SK-N-SH treated with all-trans-retinoic acid at 6 μM for 48 hours (cell line): ENCODE results near the gene STARD3.

ENCODE experiments used
- ATAC-seq: fragments of 200-7000 bp; cut with Tn5 transposase; 3 replicates; pipeline ENCODE4 v1.9.1; 2020; ENCODE audit warnings: mild to moderate bottlenecking, moderate library complexity
- ARNTL ChIP-seq: fragments of 450-650 bp; formaldehyde crosslinking; IDR thresholded peaks from 2 replicates; pipeline ENCODE4 v1.5.0; 2020; ENCODE audit warnings: low read depth, mild to moderate bottlenecking, moderate library complexity, borderline replicate concordance
- BACH2 ChIP-seq: fragments of 250-450 bp; sonication (Bioruptor Pico); IDR thresholded peaks from 2 replicates; pipeline ENCODE4 v1.9.0; 2021; ENCODE audit warnings: mild to moderate bottlenecking, borderline replicate concordance
- CSDC2 ChIP-seq: fragments of 250-450 bp; sonication (Bioruptor Pico); IDR thresholded peaks from 2 replicates; pipeline ENCODE4 v1.5.0; 2020; ENCODE audit warnings: mild to moderate bottlenecking, moderate library complexity
- ESRRG ChIP-seq: fragments of 250-450 bp; sonication (Bioruptor Pico); IDR thresholded peaks from 2 replicates; pipeline ENCODE4 v1.6.1; 2021; ENCODE audit warnings: mild to moderate bottlenecking
- GLIS3 ChIP-seq: fragments of 250-450 bp; sonication (Bioruptor Pico); IDR thresholded peaks from 2 replicates; pipeline ENCODE4 v1.5.0; 2020; ENCODE audit warnings: mild to moderate bottlenecking, moderate library complexity
- OSR1 ChIP-seq: fragments of 250-450 bp; sonication (Bioruptor Pico); IDR thresholded peaks from 2 replicates; pipeline ENCODE4 v1.8.0; 2022; ENCODE audit warnings: moderate library complexity, mild to moderate bottlenecking, inconsistent platforms
- RARB ChIP-seq: fragments of 250-450 bp; sonication (Bioruptor Pico); IDR thresholded peaks from 2 replicates; pipeline ENCODE4 v1.8.0; 2021; ENCODE audit warnings: mild to moderate bottlenecking, moderate library complexity
- SNAI2 ChIP-seq: fragments of 250-450 bp; sonication (Bioruptor Pico); IDR thresholded peaks from 2 replicates; pipeline ENCODE4 v1.5.0; 2020; ENCODE audit warnings: mild to moderate bottlenecking, moderate library complexity
- TCF4 ChIP-seq: fragments of 250-450 bp; sonication (Bioruptor Pico); IDR thresholded peaks from 2 replicates; pipeline ENCODE4 v1.8.0; 2021; ENCODE audit warnings: mild to moderate bottlenecking, moderate library complexity, borderline replicate concordance
- ZC3H10 ChIP-seq: fragments of 250-450 bp; sonication (Bioruptor Pico); IDR thresholded peaks from 2 replicates; pipeline ENCODE4 v1.5.1; 2021; ENCODE audit warnings: mild to moderate bottlenecking, moderate library complexity
- ZFP3 ChIP-seq: fragments of 250-450 bp; sonication (Bioruptor Pico); IDR thresholded peaks from 2 replicates; pipeline ENCODE4 v1.5.0; 2020; ENCODE audit warnings: mild to moderate bottlenecking, moderate library complexity
- ZFP30 ChIP-seq: fragments of 450-650 bp; formaldehyde crosslinking; IDR thresholded peaks from 2 replicates; pipeline ENCODE4 v1.5.0; 2022; ENCODE audit warnings: mild to moderate bottlenecking, moderate library complexity
- ZNF565 ChIP-seq: fragments of 450-650 bp; formaldehyde crosslinking; conservative IDR thresholded peaks from 2 replicates; pipeline ENCODE4 v1.5.0; 2020; ENCODE audit warnings: low read depth, mild to moderate bottlenecking, moderate library complexity
- ZNF70 ChIP-seq: fragments of 450-650 bp; formaldehyde crosslinking; IDR thresholded peaks from 2 replicates; pipeline ENCODE4 v1.5.0; 2020; ENCODE audit warnings: mild to moderate bottlenecking, moderate library complexity
- ZNF8 ChIP-seq: fragments of 450-650 bp; formaldehyde crosslinking; IDR thresholded peaks from 2 replicates; pipeline ENCODE4 v1.5.0; 2020; ENCODE audit warnings: mild to moderate bottlenecking, moderate library complexity
- TF ChIP-seq, protein P1 (sequence below): fragments of 250-450 bp; sonication (Bioruptor Pico); IDR thresholded peaks from 2 replicates; pipeline ENCODE4 v1.5.0; 2020; ENCODE audit warnings: mild to moderate bottlenecking, moderate library complexity
- TF ChIP-seq, protein P2 (sequence below): fragments of 250-450 bp; sonication (Bioruptor Pico); IDR thresholded peaks from 2 replicates; pipeline ENCODE4 v1.5.1; 2020; ENCODE audit warnings: low read depth, mild to moderate bottlenecking, moderate library complexity
- TF ChIP-seq, protein P3 (sequence below): fragments of 250-450 bp; sonication (Bioruptor Pico); IDR thresholded peaks from 2 replicates; pipeline ENCODE4 v1.5.1; 2021; ENCODE audit warnings: mild to moderate bottlenecking, moderate library complexity
- TF ChIP-seq, protein P4 (sequence below): fragments of 250-450 bp; sonication (Bioruptor Pico); IDR thresholded peaks from 2 replicates; pipeline ENCODE4 v1.8.0; 2021; ENCODE audit warnings: low read depth, mild to moderate bottlenecking, moderate library complexity, borderline replicate concordance

The STARD3 gene

DNA sequence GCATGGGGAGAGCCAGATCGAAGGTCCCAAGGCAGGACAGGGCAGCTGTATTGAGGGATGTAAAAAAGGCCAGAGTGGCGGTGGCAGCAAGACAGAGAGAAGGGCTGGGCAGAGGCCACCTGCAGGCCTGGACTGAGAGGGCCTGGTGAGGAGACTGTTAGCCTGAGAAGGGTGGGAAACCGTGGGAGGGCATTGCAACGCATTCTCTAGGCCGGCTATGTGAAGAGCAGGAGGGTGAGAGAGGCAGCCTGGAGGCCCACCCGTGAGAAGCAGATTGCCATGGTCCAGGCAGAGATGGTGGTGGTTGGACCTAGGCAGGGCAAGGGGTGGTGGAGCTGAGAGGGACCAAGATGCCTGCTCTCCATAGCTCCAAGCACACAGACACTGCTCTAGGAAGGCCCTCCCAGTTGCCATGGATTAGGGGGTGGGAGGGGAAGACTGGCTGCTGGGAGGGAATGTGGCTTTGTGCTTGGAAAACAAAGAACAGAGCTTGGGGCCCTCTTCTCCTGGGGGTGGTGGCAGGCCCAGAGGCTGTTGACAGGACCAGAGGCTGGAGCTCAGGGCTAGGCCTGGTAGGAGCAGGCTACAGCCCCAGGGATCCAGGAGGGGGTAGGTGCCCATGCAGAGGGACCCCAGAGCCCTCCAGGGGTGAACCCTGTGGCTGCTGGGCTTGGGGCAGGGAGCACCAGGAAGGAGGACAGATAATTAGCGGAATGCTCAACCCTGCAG lies 15.8 kb downstream of the STARD3 start (continued):
- TF ChIP-seq, protein P1, sequence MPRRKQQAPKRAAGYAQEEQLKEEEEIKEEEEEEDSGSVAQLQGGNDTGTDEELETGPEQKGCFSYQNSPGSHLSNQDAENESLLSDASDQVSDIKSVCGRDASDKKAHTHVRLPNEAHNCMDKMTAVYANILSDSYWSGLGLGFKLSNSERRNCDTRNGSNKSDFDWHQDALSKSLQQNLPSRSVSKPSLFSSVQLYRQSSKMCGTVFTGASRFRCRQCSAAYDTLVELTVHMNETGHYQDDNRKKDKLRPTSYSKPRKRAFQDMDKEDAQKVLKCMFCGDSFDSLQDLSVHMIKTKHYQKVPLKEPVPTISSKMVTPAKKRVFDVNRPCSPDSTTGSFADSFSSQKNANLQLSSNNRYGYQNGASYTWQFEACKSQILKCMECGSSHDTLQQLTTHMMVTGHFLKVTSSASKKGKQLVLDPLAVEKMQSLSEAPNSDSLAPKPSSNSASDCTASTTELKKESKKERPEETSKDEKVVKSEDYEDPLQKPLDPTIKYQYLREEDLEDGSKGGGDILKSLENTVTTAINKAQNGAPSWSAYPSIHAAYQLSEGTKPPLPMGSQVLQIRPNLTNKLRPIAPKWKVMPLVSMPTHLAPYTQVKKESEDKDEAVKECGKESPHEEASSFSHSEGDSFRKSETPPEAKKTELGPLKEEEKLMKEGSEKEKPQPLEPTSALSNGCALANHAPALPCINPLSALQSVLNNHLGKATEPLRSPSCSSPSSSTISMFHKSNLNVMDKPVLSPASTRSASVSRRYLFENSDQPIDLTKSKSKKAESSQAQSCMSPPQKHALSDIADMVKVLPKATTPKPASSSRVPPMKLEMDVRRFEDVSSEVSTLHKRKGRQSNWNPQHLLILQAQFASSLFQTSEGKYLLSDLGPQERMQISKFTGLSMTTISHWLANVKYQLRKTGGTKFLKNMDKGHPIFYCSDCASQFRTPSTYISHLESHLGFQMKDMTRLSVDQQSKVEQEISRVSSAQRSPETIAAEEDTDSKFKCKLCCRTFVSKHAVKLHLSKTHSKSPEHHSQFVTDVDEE (CRISPR knock-in tag), result no peak
- TF ChIP-seq ESRRG (no peak), ZNF565 (CRISPR knock-in tag) (no peak)

DNA sequence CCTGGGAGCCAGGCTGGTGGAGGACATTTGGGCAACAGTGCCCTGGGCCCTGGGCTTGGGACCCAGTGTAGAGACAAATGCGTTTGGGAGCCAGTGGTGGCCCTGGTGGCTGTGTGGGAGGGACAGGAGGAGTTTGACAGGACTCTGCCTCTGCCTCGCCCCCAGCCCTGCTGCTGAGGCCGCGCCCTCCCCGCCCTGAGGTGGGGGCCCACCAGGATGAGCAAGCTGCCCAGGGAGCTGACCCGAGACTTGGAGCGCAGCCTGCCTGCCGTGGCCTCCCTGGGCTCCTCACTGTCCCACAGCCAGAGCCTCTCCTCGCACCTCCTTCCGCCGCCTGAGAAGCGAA lies 16.3 kb downstream of the STARD3 start:
- no peak for ATAC-seq
- TF ChIP-seq ARNTL (CRISPR knock-in tag) (no peak), GLIS3 (CRISPR knock-in tag) (no peak), ZFP30 (CRISPR knock-in tag) (no peak)
- TF ChIP-seq, protein P2, sequence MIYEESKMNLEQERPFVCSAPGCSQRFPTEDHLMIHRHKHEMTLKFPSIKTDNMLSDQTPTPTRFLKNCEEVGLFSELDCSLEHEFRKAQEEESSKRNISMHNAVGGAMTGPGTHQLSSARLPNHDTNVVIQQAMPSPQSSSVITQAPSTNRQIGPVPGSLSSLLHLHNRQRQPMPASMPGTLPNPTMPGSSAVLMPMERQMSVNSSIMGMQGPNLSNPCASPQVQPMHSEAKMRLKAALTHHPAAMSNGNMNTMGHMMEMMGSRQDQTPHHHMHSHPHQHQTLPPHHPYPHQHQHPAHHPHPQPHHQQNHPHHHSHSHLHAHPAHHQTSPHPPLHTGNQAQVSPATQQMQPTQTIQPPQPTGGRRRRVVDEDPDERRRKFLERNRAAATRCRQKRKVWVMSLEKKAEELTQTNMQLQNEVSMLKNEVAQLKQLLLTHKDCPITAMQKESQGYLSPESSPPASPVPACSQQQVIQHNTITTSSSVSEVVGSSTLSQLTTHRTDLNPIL (CRISPR knock-in tag), result no peak
- TF ChIP-seq, all 23 proteins: peak for 0

DNA sequence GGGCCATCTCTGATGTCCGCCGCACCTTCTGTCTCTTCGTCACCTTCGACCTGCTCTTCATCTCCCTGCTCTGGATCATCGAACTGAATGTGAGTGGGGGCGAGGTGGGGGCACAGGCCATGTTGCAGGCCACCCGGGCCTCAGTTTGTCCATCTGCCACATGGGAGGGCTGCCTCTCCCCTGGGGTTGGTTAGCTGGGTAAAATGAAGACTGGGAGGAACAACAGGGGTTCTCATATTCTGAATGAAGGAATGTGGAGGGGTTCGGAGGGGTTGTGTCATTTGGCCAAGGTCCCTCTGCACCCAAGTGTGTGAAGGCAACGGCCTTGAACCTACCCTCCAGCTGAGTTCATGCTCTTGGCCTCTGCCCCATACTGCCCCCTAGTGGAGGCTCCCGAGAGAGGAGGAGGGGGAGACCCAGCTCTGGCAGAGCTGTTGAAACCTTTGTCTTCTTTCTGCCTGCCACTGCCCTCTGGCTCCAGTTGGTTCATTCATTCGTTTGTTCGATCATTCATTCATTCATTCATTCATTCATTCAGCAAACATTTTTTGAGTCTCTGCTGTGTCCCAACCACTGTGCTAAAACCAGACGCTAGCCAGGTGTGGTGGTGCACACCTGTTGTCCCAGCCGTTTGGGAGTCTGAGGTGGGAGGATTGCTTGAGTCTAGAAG lies 16.9 kb downstream of the STARD3 start:
- ATAC-seq, result peak; percentile 82
- TF ChIP-seq ZNF70 (CRISPR knock-in tag) (no peak), ESRRG (no peak), CSDC2 (CRISPR knock-in tag) (no peak), ZFP30 (CRISPR knock-in tag) (no peak), ZNF565 (CRISPR knock-in tag) (no peak), ARNTL (CRISPR knock-in tag) (no peak)
- TF ChIP-seq, protein P3, sequence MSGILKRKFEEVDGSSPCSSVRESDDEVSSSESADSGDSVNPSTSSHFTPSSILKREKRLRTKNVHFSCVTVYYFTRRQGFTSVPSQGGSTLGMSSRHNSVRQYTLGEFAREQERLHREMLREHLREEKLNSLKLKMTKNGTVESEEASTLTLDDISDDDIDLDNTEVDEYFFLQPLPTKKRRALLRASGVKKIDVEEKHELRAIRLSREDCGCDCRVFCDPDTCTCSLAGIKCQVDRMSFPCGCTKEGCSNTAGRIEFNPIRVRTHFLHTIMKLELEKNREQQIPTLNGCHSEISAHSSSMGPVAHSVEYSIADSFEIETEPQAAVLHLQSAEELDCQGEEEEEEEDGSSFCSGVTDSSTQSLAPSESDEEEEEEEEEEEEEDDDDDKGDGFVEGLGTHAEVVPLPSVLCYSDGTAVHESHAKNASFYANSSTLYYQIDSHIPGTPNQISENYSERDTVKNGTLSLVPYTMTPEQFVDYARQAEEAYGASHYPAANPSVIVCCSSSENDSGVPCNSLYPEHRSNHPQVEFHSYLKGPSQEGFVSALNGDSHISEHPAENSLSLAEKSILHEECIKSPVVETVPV (CRISPR knock-in tag), result no peak
- TF ChIP-seq, protein P2 (CRISPR knock-in tag), result no peak

DNA sequence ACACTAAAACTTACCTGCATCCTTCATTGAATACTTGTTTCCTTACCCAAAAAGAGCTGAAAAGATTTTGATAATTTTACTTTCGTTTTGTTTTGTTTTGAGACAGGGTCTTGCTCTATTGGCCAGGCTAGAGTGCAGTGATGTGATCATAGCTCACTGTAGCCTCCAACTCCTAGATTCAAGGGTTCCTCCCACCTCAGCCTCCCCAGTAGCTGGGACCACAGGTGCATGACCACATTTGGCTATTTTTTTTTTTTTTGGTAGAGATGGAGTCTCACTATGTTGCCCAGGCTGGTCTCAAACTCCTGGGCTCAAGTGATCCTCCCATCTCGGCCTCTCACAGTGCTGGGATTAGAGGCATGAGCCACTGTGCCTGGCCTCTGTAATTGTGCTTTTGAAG lies 18.2 kb downstream of the STARD3 start:
- ATAC-seq, result no peak
- TF ChIP-seq, protein P2 (CRISPR knock-in tag), result no peak
- TF ChIP-seq TCF4 (no peak), CSDC2 (CRISPR knock-in tag) (no peak), ESRRG (no peak), OSR1 (CRISPR knock-in tag) (no peak), SNAI2 (no peak), ARNTL (CRISPR knock-in tag) (no peak), ZNF70 (CRISPR knock-in tag) (no peak), ZC3H10 (CRISPR knock-in tag) (no peak), RARB (no peak), BACH2 (CRISPR knock-in tag) (no peak), ZFP3 (CRISPR knock-in tag) (no peak), ZNF8 (CRISPR knock-in tag) (no peak), GLIS3 (CRISPR knock-in tag) (no peak)
- TF ChIP-seq, protein P1 (CRISPR knock-in tag), result no peak
- TF ChIP-seq, protein P4, sequence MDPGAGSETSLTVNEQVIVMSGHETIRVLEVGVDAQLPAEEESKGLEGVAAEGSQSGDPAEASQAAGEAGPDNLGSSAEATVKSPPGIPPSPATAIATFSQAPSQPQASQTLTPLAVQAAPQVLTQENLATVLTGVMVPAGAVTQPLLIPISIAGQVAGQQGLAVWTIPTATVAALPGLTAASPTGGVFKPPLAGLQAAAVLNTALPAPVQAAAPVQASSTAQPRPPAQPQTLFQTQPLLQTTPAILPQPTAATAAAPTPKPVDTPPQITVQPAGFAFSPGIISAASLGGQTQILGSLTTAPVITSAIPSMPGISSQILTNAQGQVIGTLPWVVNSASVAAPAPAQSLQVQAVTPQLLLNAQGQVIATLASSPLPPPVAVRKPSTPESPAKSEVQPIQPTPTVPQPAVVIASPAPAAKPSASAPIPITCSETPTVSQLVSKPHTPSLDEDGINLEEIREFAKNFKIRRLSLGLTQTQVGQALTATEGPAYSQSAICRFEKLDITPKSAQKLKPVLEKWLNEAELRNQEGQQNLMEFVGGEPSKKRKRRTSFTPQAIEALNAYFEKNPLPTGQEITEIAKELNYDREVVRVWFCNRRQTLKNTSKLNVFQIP (CRISPR knock-in tag), result no peak
